Raji (cell line): Measurements from ENCODE around the gene CCDC33.

ENCODE experiments used
- POLR2A ChIP-seq: IDR thresholded peaks from 2 replicates; pipeline ENCODE4 v1.6.1; 2011; ENCODE audit warnings: low read depth, low read length, control low read depth; ENCODE audit not compliant: insufficient read depth

The CCDC33 gene

DNA sequence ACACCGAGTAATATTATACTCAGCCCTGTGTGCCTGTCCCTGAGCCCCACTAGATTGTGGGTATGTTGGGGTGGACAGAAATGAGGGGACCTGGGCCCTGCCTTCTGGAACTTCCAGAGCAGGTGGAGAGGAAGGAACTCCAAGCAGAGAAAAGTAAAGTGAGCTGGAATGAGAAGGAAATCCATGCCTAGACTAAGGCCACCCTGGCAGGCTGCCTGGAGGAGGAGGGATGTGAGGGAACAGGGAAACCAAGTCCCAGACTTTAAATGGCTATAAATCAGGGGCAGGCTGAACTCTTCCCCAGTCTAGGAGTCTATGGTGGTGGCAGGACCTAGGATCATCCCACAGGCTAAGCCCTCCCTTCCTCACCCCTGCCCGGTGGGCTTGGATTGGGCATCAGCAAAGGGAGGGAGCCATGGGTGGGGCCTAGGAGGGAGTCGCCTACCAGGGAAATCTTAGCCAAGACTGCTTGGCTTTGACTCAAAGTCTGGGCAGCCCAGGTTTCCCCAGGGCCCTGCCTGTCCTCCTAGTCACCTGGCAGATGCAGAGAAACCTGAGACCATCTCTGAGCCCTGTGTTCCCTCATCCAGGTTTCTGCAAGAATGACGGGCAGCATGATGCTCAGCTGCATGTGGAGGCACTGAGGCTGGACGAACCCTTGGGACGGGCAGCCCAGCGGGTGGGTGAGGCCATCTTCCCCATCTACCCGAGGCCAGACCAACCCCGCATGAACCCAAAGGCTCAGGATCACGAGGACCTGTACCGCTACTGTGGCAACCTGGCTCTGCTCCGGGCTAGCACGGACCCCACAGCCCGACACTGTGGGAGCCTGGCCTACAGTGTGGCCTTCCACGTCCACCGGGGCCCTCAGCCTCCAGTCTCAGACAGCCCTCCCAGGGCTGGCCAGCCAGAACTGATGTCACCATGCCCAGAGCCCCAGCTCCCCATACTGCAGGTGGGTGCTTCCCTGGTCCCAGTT is 17.9 kb upstream of the CCDC33 start:
- TF ChIP-seq POLR2A: no peak

DNA sequence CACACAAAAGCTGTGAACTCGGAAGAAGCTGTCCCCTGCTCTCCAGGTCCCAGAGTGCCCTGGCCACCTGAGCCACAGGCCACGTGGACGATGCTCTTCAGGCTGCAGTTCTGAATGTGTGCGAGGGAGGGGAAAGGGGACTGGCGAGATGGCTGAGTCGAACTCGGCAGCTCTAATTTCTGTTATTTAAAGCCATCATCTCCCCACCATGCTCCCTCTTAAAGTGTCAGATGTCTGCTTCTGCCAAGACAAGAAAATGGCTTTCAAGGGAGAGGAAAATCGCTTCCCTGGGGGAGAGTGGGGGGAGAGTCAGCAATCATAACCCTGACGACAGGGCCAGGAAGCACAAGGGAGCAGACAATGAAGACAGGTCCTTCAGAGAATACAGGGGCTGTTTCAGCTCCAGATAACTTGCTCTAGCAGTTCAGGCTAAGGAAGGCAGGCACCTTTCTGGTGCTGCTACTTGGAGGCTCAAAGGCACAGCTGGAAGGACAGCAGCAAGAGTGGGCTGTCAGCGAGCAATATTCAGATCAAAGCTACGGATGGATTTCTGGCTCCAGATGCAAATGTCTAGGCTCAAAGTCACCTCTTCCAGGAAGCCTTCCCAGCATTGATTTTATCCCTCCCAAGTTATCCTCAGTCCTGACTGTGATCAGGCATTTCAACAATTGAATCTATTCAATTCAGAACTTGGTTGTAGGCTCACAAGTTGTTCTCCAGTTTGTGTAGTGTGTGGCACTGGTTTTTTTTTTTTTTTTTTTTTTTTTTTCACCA is 15.5 kb upstream of the CCDC33 start:
- TF ChIP-seq POLR2A: no peak

DNA sequence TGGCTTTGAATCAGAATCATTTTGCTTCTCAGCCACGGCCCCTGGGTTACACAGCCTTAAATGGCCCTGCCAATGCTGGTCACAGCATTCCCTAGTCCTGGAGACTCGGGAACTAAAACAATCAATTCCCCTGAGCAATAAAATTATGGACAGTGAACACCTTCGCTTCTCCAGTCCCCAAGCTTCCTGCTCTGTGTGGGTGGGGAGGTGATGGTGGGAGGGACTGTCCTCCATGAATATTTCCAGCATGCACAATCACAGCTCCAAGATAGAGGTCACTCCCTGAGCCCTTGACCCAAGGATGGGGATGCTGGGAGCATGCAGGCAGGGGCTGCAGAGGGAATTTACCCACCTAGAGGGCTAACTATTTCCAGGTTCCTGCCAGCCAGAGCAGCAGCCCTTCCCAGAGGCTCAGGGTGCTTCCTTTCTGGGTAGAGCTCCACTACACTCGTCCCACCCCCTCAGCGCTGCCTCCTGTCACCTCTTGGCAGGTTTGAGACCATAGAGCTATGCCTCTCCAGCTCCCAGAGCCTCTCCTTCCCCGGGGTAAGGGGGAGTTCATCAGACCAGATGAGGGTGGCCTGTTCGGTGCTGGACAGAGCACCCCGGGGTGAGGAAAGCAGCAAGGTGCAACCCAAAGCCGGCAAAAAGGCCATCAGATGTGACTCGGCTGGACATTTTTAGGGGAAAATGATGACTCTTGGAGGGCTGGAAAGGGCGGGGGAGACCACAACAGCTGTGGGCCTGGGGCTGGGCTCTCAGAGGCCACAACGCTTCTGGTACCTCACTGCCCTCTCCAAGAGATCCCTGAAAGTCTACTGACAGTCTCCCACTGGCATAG is 14.5 kb upstream of the CCDC33 start:
- TF ChIP-seq POLR2A: no peak

DNA sequence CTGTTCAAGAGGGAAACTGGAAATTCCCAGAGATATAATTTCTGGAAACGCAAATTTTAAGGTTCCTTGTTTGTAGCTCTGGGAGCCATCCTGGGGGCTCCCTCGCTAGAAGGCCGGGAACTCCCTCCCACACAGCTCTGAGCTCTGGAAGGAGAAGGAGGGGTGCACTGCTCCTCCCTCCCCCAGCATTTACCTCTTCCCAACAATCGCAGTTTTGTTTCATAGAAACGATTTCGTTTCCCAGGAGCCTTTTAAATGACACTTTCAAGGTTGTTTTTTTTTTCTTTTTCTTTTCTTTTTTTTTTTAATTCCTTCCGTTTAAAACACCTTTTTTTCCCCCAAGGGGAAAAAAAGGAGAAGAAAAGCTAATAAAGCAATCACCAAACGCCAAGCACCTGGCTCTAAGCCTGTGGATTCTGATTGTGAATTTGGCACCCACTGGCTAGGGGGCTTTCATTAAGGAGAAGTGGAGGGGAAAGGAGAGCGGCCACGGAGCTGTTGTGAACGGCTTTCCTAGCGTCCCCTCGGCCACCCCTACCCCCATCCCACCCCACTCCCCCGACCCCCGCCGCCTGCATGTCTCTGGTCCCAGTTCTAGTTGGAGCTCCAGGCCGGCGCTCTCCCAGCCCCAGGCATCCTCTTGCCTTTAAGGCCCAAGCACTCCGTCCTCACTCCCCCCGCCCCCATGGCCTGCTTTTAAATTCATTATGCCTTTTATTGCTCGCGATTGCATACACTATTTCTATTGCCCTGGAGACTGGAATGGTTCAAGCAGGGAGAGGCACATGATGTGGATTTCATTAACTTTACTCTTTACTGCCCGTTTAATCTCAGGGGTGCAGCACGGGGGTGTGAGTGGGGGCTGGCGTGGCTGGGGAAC is 13.6 kb upstream of the CCDC33 start:
- no peak for TF ChIP-seq POLR2A

DNA sequence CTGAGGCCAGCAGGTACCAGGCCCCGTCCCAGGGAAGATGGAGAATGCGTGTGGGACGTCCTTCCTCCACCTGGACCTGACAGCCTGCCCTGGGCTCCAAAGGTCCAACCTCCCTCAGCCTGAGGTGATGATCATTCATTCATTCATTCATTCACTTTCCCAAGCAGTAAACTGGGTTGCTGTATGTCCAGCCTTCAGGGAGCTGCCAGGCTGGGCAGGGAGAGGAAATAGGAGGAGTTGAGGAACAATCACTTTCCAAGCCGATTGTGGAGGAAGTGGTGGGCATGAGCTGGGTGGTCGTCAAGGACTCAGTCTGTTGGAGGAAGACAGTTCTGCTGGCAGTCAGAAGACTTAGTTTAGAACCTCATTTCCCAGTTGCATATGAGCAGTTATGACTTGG is 10.2 kb upstream of the CCDC33 start:
- TF ChIP-seq POLR2A: no peak

DNA sequence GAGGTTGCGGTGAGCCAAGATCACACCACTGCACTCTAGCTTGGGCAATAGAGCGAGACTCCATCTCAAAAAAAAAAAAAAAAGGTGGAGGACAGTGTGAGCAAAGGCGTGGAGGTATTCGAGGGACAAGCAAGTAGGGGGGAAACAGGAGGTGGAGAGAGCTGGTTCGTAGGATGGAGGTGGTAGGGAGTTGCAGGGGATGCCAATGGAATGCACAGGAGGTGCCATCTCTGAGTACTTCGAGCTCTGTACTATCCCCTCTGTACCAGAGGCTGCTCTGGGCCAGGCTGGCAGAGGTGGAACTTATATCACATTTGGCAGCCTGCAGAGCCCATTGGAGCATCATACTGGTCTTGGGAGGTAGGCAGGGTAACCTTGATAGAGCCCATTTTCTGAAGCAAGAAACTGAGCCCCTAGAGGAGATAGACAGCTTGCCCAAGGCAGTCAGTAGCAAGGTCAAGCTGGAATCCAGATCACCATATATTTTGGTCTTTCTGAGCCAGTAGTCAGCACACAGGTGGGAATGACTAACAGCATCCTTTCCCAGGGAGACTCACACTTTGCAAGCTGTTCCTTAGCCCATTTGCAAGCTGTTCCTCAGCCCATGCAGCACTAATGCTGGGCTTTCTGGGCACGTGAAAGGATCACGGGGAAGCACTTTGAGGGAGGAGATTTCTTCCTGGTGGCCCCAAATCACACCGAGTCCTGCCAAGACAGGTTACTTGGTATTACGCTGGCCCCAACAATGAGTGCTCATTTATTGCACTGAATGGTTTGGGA is 9.2 kb upstream of the CCDC33 start:
- TF ChIP-seq POLR2A: no peak

DNA sequence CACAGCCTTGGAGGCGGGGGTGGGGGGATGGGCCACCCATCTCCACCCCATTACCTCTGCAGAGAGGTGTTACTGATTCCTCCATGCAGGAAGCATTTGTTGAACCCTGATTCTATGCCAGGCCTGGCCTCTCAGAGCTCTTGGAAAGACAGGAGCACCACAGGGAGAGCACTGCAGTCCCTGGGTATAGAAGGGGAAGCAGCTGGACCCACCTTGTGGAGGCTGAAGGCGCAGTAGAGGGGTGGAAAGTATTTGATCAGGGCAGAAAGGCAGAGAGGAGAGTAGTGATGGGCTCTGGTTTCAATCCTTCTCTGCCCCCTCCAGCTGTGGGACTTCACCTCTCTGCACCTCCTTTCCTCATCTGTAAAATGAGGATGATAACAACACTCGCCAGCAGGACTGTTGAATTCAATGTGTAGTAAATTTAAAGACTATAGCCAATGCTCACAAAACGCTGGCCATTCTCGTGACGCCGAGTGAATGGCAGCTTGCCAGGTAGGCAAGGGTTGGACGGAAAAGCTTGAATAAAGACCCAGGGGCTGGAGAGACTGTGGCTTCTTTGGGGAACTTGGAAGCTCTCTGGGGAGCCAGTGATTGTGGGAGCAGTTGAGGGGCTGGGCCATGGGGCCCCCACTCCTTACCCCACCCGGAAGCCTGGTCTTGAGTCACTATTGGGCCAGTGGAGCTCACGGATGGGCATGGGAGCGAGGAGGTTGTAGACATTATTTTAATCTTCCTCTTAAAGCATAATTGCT is 8.0 kb upstream of the CCDC33 start:
- TF ChIP-seq POLR2A: no peak

DNA sequence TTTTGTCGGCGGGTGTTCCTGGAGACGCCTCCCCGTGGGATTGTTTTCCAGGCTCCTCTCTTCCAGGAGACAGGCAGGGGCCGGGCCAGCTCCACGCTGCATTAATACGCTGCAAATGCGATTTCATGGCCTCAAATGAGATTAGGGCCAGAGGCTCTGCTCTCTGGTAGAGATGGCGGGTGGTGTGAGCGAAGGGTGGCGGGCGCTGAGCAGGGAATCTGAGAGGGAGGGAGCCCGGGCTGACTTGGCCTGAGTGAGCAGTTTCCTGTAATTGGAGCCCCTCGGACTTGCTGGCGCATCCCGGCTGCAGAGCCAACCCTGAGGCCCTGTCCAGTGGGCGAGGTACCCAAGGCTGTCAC is 7.4 kb upstream of the CCDC33 start:
- no peak for TF ChIP-seq POLR2A

DNA sequence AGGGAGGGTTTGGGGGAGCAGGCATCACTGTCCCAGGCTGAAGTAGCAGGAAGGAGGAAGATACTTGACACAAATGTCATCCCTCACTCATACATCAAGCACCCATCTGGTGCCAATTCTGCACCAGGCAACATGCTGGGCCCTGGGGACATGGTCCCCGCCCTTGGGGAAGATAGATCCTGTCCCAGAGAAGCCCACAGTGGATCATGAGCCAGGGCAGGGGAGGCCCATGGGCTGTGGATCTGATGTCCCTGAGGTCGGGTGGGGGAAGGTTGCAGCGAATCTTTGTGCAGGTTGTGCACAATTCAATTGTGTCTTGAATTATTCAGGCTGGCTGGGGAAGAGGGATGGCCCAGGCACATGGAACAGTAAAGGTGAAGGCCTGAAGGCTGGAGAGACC is 6.4 kb upstream of the CCDC33 start:
- no peak for TF ChIP-seq POLR2A

DNA sequence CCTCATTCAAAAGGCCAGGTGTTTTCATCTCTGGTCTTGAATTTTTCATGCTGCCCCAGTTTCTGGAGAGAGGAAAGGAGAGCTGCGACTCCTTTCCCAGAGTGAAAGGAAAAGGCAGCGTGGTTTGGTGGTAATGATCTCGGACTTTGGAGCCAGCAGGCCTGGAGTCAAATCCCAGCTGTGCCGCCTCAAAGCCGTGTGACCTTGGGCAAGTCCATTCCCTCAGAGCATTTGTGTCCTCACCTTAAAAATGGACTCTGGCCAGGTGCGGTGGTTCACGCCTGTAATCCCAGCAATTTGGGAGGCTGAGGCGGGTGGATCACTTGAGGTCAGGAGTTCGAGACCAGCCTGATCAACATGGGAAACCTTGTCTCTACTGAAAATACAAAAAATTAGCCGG is 4.7 kb upstream of the CCDC33 start:
- no peak for TF ChIP-seq POLR2A

DNA sequence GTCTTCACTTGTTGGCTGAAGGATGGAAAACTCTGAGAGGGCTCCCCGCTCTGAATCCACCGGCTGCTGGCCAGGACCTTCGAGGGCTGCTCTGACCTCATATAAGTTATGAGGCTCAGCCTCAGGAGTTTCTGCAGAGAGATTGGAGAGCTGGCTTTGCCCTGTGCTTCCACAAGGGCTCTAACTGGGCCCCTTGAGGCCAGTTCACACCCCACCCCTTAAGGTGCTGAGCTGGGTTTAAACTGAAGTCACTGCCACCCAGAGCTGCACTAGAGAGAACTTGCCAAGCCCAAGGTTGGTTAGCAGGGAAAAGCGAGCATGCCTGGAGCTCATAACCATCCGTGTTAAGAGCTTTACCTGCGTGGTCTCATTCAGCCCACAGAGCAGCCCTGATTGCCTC is 2.8 kb upstream of the CCDC33 start:
- no peak for TF ChIP-seq POLR2A

DNA sequence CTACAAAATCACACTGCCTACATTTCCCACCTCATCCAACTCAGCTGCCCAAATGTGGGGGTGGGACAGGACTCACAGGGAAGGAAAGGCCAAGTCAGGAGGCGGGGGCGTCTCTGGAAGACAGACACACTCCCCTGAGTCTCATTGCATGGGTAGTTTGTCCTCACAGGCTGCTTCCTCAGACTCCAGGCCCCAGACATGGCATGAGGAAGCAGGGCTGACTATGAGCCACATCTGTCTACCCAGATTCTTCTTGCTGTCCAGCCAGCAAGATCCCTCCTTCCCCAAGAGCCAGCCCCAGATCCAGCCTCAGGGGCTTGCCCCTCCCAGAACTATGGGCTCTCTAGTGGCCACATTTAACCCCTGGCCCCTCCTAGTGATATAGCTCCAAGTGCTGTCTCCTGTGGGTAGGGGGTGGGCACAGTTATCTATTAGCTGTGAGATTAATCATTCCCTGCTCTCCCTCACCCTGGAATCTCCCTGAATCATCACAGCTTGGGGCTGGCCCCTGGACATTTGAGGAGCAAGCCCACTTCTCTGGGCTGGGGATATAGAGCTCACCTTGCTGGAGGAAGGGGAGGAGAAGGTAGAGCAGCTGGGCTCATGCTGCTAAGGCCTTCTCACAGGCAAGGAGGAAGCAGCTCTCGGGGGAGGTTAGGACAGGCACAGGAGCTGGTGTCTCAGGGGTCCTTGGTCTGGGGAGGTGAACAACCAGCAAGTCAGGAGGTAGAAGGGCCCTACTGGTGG is 2.1 kb upstream of the CCDC33 start:
- TF ChIP-seq POLR2A: no peak
